H9 (cell line): ENCODE measurements around the gene SLC12A1. TPM values are rescaled to one million over a fixed set of nuclear protein-coding genes. Genes with fewer than 3 reads are reported as not detected.

Experiments used
- DNase-seq: peaks from one replicate; pipeline ENCODE4 v3.0.0-alpha.2; 2017
- H2AFZ ChIP-seq: one replicate; pipeline ENCODE4 v1.6.1; 2013; ENCODE audit warnings: mild to moderate bottlenecking, low read length, control low read depth, moderate library complexity
- H2AK5ac ChIP-seq: 2 replicates; pipeline ENCODE4 v1.6.1; 2013; ENCODE audit warnings: low read length, control low read depth, mixed read lengths; ENCODE audit not compliant: insufficient read length
- H2BK120ac ChIP-seq: one replicate; pipeline ENCODE4 v1.6.1; 2013; ENCODE audit warnings: low read depth, mild to moderate bottlenecking, low read length, control low read depth, inconsistent platforms; ENCODE audit not compliant: poor library complexity, severe bottlenecking
- H2BK12ac ChIP-seq: 2 replicates; pipeline ENCODE4 v1.6.1; 2013; ENCODE audit warnings: low read length, control low read depth, mixed read lengths, low read depth; ENCODE audit not compliant: insufficient read length
- H2BK15ac ChIP-seq: 2 replicates; pipeline ENCODE4 v1.6.1; 2013; ENCODE audit warnings: low read depth, low read length, control low read depth
- H2BK20ac ChIP-seq: one replicate; pipeline ENCODE4 v1.6.1; 2013; ENCODE audit warnings: low read depth, mild to moderate bottlenecking, low read length, control low read depth, inconsistent platforms; ENCODE audit not compliant: poor library complexity, severe bottlenecking
- H2BK5ac ChIP-seq: 2 replicates; pipeline ENCODE4 v1.6.1; 2013; ENCODE audit warnings: low read length, control low read depth, mixed read lengths; ENCODE audit not compliant: insufficient read length
- H3K14ac ChIP-seq: 2 replicates; pipeline ENCODE4 v1.6.1; 2013; ENCODE audit warnings: low read length, control low read depth; ENCODE audit not compliant: insufficient read depth
- H3K18ac ChIP-seq: 2 replicates; pipeline ENCODE4 v1.6.1; 2013; ENCODE audit warnings: low read depth, mild to moderate bottlenecking, mixed read lengths, low read length, control low read depth; ENCODE audit not compliant: insufficient read length
- H3K23ac ChIP-seq: 2 replicates; pipeline ENCODE4 v1.6.1; 2013; ENCODE audit warnings: low read length, control low read depth, mixed read lengths, low read depth; ENCODE audit not compliant: insufficient read length
- H3K23me2 ChIP-seq: 2 replicates; pipeline ENCODE4 v1.6.1; 2013; ENCODE audit warnings: low read depth, mild to moderate bottlenecking, mixed read lengths, low read length, control low read depth; ENCODE audit not compliant: insufficient read length, poor library complexity, severe bottlenecking
- H3K27ac ChIP-seq: 2 replicates; pipeline ENCODE4 v1.5.1; 2013; ENCODE audit warnings: low read length, control low read depth, mixed read lengths, low read depth; ENCODE audit not compliant: insufficient read length
- H3K27me3 ChIP-seq: 2 replicates; pipeline ENCODE4 v1.6.1; 2013; ENCODE audit warnings: low read length, control low read depth, inconsistent platforms; ENCODE audit not compliant: insufficient read depth
- H3K4ac ChIP-seq: 2 replicates; pipeline ENCODE4 v1.6.1; 2013; ENCODE audit warnings: low read depth, mild to moderate bottlenecking, control low read depth, inconsistent platforms, low read length, moderate library complexity
- H3K4me1 ChIP-seq: 2 replicates; pipeline ENCODE4 v1.6.1; 2013; ENCODE audit warnings: low read length, control low read depth, inconsistent platforms; ENCODE audit not compliant: insufficient read depth
- H3K4me2 ChIP-seq: 2 replicates; pipeline ENCODE4 v1.6.1; 2013; ENCODE audit warnings: low read length, control low read depth, mixed read lengths; ENCODE audit not compliant: insufficient read length, insufficient read depth
- H3K56ac ChIP-seq: 2 replicates; pipeline ENCODE4 v1.6.1; 2013; ENCODE audit warnings: low read depth, mild to moderate bottlenecking, mixed read lengths, low read length, control low read depth; ENCODE audit not compliant: insufficient read length
- H3K79me1 ChIP-seq: 2 replicates; pipeline ENCODE4 v1.6.1; 2013; ENCODE audit warnings: low read depth, mild to moderate bottlenecking, moderate library complexity, low read length, control low read depth, inconsistent platforms; ENCODE audit not compliant: insufficient read depth, poor library complexity, severe bottlenecking
- H3K79me2 ChIP-seq: 2 replicates; pipeline ENCODE4 v1.6.1; 2013; ENCODE audit warnings: low read length, control low read depth, inconsistent platforms; ENCODE audit not compliant: insufficient read depth
- H3K9ac ChIP-seq: 2 replicates; pipeline ENCODE4 v1.6.1; 2013; ENCODE audit warnings: low read length, control low read depth, mixed read lengths; ENCODE audit not compliant: insufficient read length; ENCODE audit errors: extremely low read depth
- H3K9me3 ChIP-seq: one replicate; pipeline ENCODE4 v1.6.1; 2013; ENCODE audit warnings: low read depth, low read length, inconsistent platforms; ENCODE audit not compliant: control insufficient read depth
- H3T11ph ChIP-seq: one replicate; pipeline ENCODE4 v1.6.1; 2013; ENCODE audit warnings: mild to moderate bottlenecking, low read length, control low read depth, inconsistent platforms
- H4K20me1 ChIP-seq: one replicate; pipeline ENCODE4 v1.6.1; 2013; ENCODE audit not compliant: control insufficient read depth, insufficient read length, insufficient read depth
- H4K5ac ChIP-seq: 2 replicates; pipeline ENCODE4 v1.6.1; 2013; ENCODE audit warnings: low read depth, mild to moderate bottlenecking, mixed read lengths, low read length, control low read depth; ENCODE audit not compliant: insufficient read length
- H4K8ac ChIP-seq: replicated peaks from 2 replicates; pipeline ENCODE4 v1.6.1; 2013; ENCODE audit warnings: low read length, control low read depth, mixed read lengths, low read depth; ENCODE audit not compliant: insufficient read length
- H4K91ac ChIP-seq: 2 replicates; pipeline ENCODE4 v1.6.1; 2013; ENCODE audit warnings: low read depth, mild to moderate bottlenecking, moderate library complexity, mixed read lengths, low read length, control low read depth; ENCODE audit not compliant: insufficient read length
- H3K27ac Mint-ChIP-seq, 3 experiments: 2 replicates in 2 of 3; 3 replicates in 1 of 3; pipeline ENCODE4 v1.8.0; 2020 to 2021; ENCODE audit warnings: mixed read lengths in 3 of 3, mild to moderate bottlenecking in 1 of 3, moderate library complexity in 1 of 3
- H3K27me3 Mint-ChIP-seq: 2 replicates; pipeline ENCODE4 v1.8.0; 2021; ENCODE audit warnings: low read depth, mild to moderate bottlenecking, moderate library complexity, mixed read lengths
- H3K36me3 Mint-ChIP-seq, 3 experiments: 2 replicates in 2 of 3; 3 replicates in 1 of 3; pipeline ENCODE4 v1.8.0; 2020 to 2021; ENCODE audit warnings: low read depth in 3 of 3, mixed read lengths in 3 of 3; ENCODE audit not compliant: insufficient read depth in 1 of 3
- H3K4me1 Mint-ChIP-seq, 2 experiments: 2 replicates each; pipeline ENCODE4 v1.8.0; 2020; ENCODE audit warnings: mixed read lengths in 2 of 2
- H3K4me3 Mint-ChIP-seq, 2 experiments: 2 replicates in 1 of 2; 3 replicates in 1 of 2; pipeline ENCODE4 v1.8.0; 2020 to 2021; ENCODE audit warnings: mild to moderate bottlenecking in 2 of 2, mixed read lengths in 2 of 2, moderate library complexity in 1 of 2
- H3K9me3 Mint-ChIP-seq, 2 experiments: 2 replicates in 1 of 2; 3 replicates in 1 of 2; pipeline ENCODE4 v1.8.0; 2020; ENCODE audit warnings: mild to moderate bottlenecking in 2 of 2, mixed read lengths in 2 of 2, moderate library complexity in 1 of 2
- CTCF ChIP-seq: fragments of 200-600 bp; sonication (generic); conservative IDR thresholded peaks from 3 replicates; pipeline ENCODE4 v1.8.0; 2021; ENCODE audit warnings: antibody characterized with exemption, mild to moderate bottlenecking
- WGBS: extraction: QIAGEN DNeasy Blood & Tissue Kit; methylation state at CpG from one replicate; pipeline ENCODE4 v1.1.7; 2013; ENCODE audit warnings: missing lambda C conversion rate, low lambda C conversion rate, mixed read lengths; ENCODE audit not compliant: insufficient read length; ENCODE audit errors: extremely low coverage; 5-methylcytosine and 5-hydroxymethylcytosine counted together
- total RNA-seq: library from RNA; stranded (reverse); gene quantifications from 2 replicates; pipeline ENCODE4 v1.2.1, GENCODE V29; 2021

SLC12A1 gene
- total RNA-seq, 1 experiment from 2014 or later: 0.07 TPM

GRCh38 chr15:48221261-48221660, 15.2 kb downstream of the SLC12A1 start:
- H3K4me1 ChIP-seq: no peaks in the 10 kb centered on the region
- no peak overlapping the region for H3K18ac ChIP-seq
- no CpG with 5 or more reads among the region's 1 CpG for WGBS
- no peak overlapping the region for H3K14ac ChIP-seq
- H2BK20ac ChIP-seq: no peak overlapping the region
- H3K4me3 Mint-ChIP-seq: no peak overlapping the region
- H2AFZ ChIP-seq: no peak overlapping the region
- DNase-seq: no peak
- H3K23ac ChIP-seq: no peak overlapping the region
- no peak overlapping the region for H2BK12ac ChIP-seq
- no peak overlapping the region for H4K91ac ChIP-seq
- no peaks in the 10 kb centered on the region for H4K20me1 ChIP-seq
- H3K9me3 Mint-ChIP-seq: no peaks in the 10 kb centered on the region
- H3K27ac ChIP-seq: no peak overlapping the region
- no peak overlapping the region for H3K27ac Mint-ChIP-seq
- H3K4me2 ChIP-seq: no peak overlapping the region
- H3K4ac ChIP-seq: no peak overlapping the region
- no peaks in the 10 kb centered on the region for H3K79me1 ChIP-seq
- H3K9ac ChIP-seq: no peak overlapping the region
- no peaks in the 10 kb centered on the region for H3K36me3 Mint-ChIP-seq
- no peaks in the 10 kb centered on the region for H3K9me3 ChIP-seq
- peaks cover 0 to 4% of the 10 kb centered on the region in 2 experiments; a peak in 1 of 4 replicates for H3K4me1 Mint-ChIP-seq
- no peak overlapping the region for H2BK120ac ChIP-seq
- no peak overlapping the region for H2AK5ac ChIP-seq
- H3K27me3 Mint-ChIP-seq: no peaks in the 10 kb centered on the region; the same call in 1 of the 2 replicates
- H4K5ac ChIP-seq: no peak overlapping the region
- no peak overlapping the region for H4K8ac ChIP-seq
- no peaks in the 10 kb centered on the region for H3K79me2 ChIP-seq
- no peaks in the 10 kb centered on the region for H3K23me2 ChIP-seq
- no peak overlapping the region for H2BK5ac ChIP-seq
- H3K56ac ChIP-seq: no peak overlapping the region
- no peak for TF ChIP-seq CTCF
- no peaks in the 10 kb centered on the region; the same call in 1 of the 2 replicates for H3K27me3 ChIP-seq
- H3T11ph ChIP-seq: no peak overlapping the region
- no peak overlapping the region for H2BK15ac ChIP-seq
